ENCODE results near the gene CRIP3.

Gene CRIP3

GRCh38 chr6:43261198-43261597 lies 47.4 kb downstream of the CRIP3 start:
- DNase-seq (ENCODE audit: insufficient read length, low spot score) (no peak), FAIRE-seq (no peak)
- no peak for TF ChIP-seq CTCF (IDR thresholded peaks at IDR 0.05; ENCODE audit: insufficient read depth, missing control alignments)

- no peak for FAIRE-seq
- no peak for DNase-seq (ENCODE audit: insufficient read length, low spot score)
- no peak for TF ChIP-seq CTCF (IDR thresholded peaks at IDR 0.05; ENCODE audit: insufficient read depth, missing control alignments)
Measured at GRCh38 chr6:43260791-43261190, 47.8 kb downstream of the CRIP3 start.

- no peak for FAIRE-seq
- DNase-seq (ENCODE audit: insufficient read length, low spot score), result no peak
- no peak for TF ChIP-seq CTCF (IDR thresholded peaks at IDR 0.05; ENCODE audit: insufficient read depth, missing control alignments)
Measured at GRCh38 chr6:43258807-43259686, 49.6 kb downstream of the CRIP3 start.

GRCh38 chr6:43258180-43258579 lies 50.4 kb downstream of the CRIP3 start:
- FAIRE-seq, result no peak
- no peak for DNase-seq (ENCODE audit: insufficient read length, low spot score)
- no peak for TF ChIP-seq CTCF (IDR thresholded peaks at IDR 0.05; ENCODE audit: insufficient read depth, missing control alignments)

GRCh38 chr6:43257367-43258145 lies 51.1 kb downstream of the CRIP3 start:
- no peak for TF ChIP-seq CTCF (IDR thresholded peaks at IDR 0.05; ENCODE audit: insufficient read depth, missing control alignments)
- no peak for FAIRE-seq
- DNase-seq (ENCODE audit: insufficient read length, low spot score), result no peak

- DNase-seq (ENCODE audit: insufficient read length, low spot score) (no peak), FAIRE-seq (no peak)
- no peak for TF ChIP-seq CTCF (IDR thresholded peaks at IDR 0.05; ENCODE audit: insufficient read depth, missing control alignments)
Measured at GRCh38 chr6:43256670-43257366, 51.8 kb downstream of the CRIP3 start.

All from D721Med (cell line).